Endothelial cell (in vitro differentiated cells): ENCODE data around the gene ZCCHC8. TPM values are rescaled to one million over a fixed set of nuclear protein-coding genes. Genes with fewer than 3 reads are reported as not detected.
A peak's percentile ranks its signal among the peaks of the same experiment; 100 is the strongest.

Experiments
- DNase-seq: peaks from one replicate; pipeline ENCODE4 v3.0.0; 2021; ENCODE audit warnings: low spot score
- H3K27ac Mint-ChIP-seq: one replicate; pipeline ENCODE4 v1.8.0; 2021; ENCODE audit warnings: mixed read lengths, inconsistent platforms; ENCODE audit not compliant: unreplicated experiment
- H3K27me3 Mint-ChIP-seq: one replicate; pipeline ENCODE4 v1.8.0; 2021; ENCODE audit warnings: mild to moderate bottlenecking, moderate library complexity, mixed read lengths, inconsistent platforms; ENCODE audit not compliant: unreplicated experiment
- H3K36me3 Mint-ChIP-seq: one replicate; pipeline ENCODE4 v1.8.0; 2021; ENCODE audit warnings: mild to moderate bottlenecking, low read depth, mixed read lengths, inconsistent platforms; ENCODE audit not compliant: unreplicated experiment
- H3K4me1 Mint-ChIP-seq: one replicate; pipeline ENCODE4 v1.8.0; 2021; ENCODE audit warnings: mild to moderate bottlenecking, mixed read lengths, inconsistent platforms; ENCODE audit not compliant: unreplicated experiment
- H3K4me3 Mint-ChIP-seq: one replicate; pipeline ENCODE4 v1.8.0; 2021; ENCODE audit warnings: mild to moderate bottlenecking, mixed read lengths, inconsistent platforms; ENCODE audit not compliant: unreplicated experiment
- H3K9me3 Mint-ChIP-seq: one replicate; pipeline ENCODE4 v1.8.0; 2021; ENCODE audit warnings: mixed read lengths, inconsistent platforms; ENCODE audit not compliant: unreplicated experiment
- total RNA-seq: library from RNA; stranded (reverse); fragmentation: NEBNext Ultra II Directional; extraction: Animal tissue kit (Norgen Biotek cat#: 25700); gene quantifications from one replicate; pipeline ENCODE4 v1.2.1, GENCODE V29; 2021; ENCODE audit not compliant: unreplicated experiment
- TF ChIP-seq, protein P1 (sequence below): fragments of 200-600 bp; sonication (generic); IDR thresholded peaks from one replicate; pipeline ENCODE4 v1.5.0; 2021; ENCODE audit warnings: antibody characterized with exemption; ENCODE audit not compliant: unreplicated experiment

Gene ZCCHC8
- total RNA-seq, 1 donor from 2014 or later: 18.6 TPM

GRCh38 chr12:122422730-122423257, 77.9 kb downstream of the ZCCHC8 start:
- Mint-ChIP-seq H3K4me1 (peaks cover 18% of the 10 kb centered on the region), H3K9me3 (no peaks in the 10 kb centered on the region), H3K36me3 (peaks cover 13% of the 10 kb centered on the region), H3K27me3 (peaks cover 19% of the 10 kb centered on the region), H3K27ac (peak overlapping the region; percentile 95), H3K4me3 (peak overlapping the region; percentile 95)
- DNase-seq: peak; percentile 23
- TF ChIP-seq, protein P1, sequence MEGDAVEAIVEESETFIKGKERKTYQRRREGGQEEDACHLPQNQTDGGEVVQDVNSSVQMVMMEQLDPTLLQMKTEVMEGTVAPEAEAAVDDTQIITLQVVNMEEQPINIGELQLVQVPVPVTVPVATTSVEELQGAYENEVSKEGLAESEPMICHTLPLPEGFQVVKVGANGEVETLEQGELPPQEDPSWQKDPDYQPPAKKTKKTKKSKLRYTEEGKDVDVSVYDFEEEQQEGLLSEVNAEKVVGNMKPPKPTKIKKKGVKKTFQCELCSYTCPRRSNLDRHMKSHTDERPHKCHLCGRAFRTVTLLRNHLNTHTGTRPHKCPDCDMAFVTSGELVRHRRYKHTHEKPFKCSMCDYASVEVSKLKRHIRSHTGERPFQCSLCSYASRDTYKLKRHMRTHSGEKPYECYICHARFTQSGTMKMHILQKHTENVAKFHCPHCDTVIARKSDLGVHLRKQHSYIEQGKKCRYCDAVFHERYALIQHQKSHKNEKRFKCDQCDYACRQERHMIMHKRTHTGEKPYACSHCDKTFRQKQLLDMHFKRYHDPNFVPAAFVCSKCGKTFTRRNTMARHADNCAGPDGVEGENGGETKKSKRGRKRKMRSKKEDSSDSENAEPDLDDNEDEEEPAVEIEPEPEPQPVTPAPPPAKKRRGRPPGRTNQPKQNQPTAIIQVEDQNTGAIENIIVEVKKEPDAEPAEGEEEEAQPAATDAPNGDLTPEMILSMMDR: no peak

DNA sequence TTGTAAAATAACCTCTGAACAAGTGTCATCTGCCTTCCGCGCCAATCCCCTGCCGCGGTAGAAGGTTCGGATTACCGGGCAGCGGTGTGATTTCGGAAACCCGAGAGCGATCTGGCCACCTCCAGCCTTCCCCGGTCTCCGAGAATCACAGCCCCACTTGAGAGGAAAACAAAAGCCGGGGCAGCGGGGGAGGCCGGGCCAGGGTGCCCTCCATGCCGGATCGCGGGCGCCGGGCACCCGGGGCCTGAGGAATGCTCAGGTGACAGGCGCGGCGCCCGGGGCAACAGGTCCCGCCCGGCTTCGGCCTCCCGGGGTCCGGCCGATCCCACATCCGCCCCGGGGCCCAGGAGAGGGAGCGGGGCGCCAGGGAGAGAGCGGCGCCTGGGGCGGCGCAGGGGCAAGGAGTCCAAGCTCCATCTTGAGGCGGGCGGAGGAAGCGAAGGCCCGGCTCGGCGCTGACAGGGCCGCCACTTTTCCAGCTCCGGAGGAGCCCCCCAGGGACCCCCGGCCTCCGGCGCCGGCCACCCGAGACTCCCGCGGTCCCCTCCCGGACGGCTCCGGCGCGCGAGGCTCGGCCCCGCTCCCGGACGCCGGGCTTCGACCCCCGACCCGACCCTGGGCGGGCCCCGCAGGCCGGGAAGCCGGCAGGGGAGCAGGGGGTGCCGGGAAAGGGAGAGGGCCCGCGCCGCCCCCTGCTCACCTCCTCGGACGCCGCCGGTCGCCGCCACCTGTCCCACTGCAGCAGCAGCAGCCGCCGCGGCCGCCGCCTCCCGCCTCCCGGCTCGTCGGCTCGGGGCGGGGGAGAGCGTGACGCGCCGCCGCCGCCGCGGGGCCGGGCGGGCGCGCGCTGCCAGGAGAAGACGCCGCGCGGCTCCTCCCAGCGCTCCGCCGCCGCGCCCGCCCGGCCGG, 78.7 kb downstream of the ZCCHC8 start, which contains the start of gene CLIP1:
TSS of gene CLIP1 (minus strand) at position 849 of the 909 bp plus-strand sequence. CDS start 42,217 bp downstream, outside the sequence.
- Mint-ChIP-seq H3K4me1 (peaks cover 20% of the 10 kb centered on the region), H3K36me3 (peaks cover 14% of the 10 kb centered on the region), H3K27ac (peak within 1 kb of the TSS; percentile 97), H3K27me3 (peaks cover 19% of the 10 kb centered on the region), H3K4me3 (peak within 1 kb of the TSS; percentile 99), H3K9me3 (no peaks in the 10 kb centered on the region)
- TF ChIP-seq, protein P1: peak; percentile 25
- DNase-seq: peak; percentile 69

Other genes with a start within 250 kb of the ZCCHC8 start
- gene VPS33A, start 234.4 kb downstream of the ZCCHC8 start, total RNA-seq: 32.1 TPM
- 57.7 TPM for gene CLIP1, start 78.3 kb downstream of the ZCCHC8 start, total RNA-seq
- 75.2 TPM for gene RSRC2, start 26.0 kb upstream of the ZCCHC8 start, total RNA-seq
- gene KNTC1, start 26.3 kb upstream of the ZCCHC8 start, total RNA-seq: 32.6 TPM
- gene HCAR2, start 202.4 kb upstream of the ZCCHC8 start, total RNA-seq: not detected
- gene HCAR3, start 215.9 kb upstream of the ZCCHC8 start, total RNA-seq: not detected
- 0.13 TPM for gene HCAR1, start 229.9 kb upstream of the ZCCHC8 start, total RNA-seq